GM08714 (cell line): ENCODE measurements around the gene TCEAL1.
"Not testable (repeated sequence)": the region's sequence is repeated elsewhere in the genome, so short reads cannot be mapped to it uniquely, and the experiment has no call there.

Experiments used
- H3K4me3 ChIP-seq: fragments of 200-500 bp; sonication (Bioruptor generic); 2 replicates; pipeline ENCODE4 v1.5.1; 2014; ENCODE audit warnings: mild to moderate bottlenecking, low read length, inconsistent platforms
- ZNF274 ChIP-seq: IDR thresholded peaks from 2 replicates; pipeline ENCODE4 v1.6.1; 2012; ENCODE audit warnings: mild to moderate bottlenecking, low read depth, low read length

TCEAL1 gene

DNA sequence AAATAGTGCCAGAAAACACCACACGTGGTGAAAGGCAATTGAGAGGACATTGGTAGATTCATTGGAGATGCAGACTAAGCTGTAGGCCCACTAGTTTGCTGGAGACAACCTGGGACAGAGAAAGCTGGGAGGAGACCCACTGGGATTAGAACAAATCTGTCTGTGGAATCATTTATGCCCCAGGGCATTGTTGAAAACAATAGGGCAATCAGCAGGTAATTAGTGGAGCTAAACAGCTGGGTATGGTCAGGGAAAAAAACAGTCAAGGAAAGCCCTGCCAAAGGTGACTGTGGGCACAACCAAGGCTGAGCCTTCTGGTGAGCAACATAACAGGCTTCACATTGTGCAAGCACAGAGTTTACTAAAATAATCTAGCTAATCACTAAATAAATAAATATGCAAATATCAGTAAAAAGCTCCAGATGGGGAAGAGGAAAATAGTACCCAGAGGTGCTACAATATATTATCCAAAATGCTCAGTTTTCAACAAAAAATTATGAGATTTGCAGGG, 12.0 kb upstream of the TCEAL1 start:
- H3K4me3 ChIP-seq = no peak overlapping the region
- TF ChIP-seq ZNF274 = no peak

DNA sequence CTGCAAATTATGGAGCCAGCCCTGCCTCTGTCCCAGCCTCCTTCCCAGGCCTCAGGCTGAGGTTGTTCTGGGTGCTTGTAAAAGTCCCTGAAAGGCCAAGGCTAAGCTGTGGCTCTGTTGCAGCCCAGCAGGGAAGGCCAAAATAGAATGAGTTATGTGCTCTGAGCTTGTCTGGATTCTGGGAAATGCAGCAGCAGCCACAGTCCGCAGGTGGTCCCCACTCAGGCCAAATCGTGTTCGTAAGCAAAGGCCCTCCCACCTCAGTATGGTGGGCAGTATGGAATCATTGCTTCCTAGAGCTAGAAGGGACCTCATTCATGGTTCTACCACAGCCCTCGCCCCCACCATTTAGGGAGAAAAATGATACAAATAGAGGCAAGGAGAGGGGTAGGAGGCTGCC, 4.7 kb upstream of the TCEAL1 start:
- no peak for TF ChIP-seq ZNF274
- no peak overlapping the region for H3K4me3 ChIP-seq

GRCh38 chrX:103626855-103627254, 1.9 kb upstream of the TCEAL1 start:
- no peak overlapping the region for H3K4me3 ChIP-seq
- no peak for TF ChIP-seq ZNF274

GRCh38 chrX:103629318-103630170, 769 bp downstream of the TCEAL1 start:
- no peak for TF ChIP-seq ZNF274

DNA sequence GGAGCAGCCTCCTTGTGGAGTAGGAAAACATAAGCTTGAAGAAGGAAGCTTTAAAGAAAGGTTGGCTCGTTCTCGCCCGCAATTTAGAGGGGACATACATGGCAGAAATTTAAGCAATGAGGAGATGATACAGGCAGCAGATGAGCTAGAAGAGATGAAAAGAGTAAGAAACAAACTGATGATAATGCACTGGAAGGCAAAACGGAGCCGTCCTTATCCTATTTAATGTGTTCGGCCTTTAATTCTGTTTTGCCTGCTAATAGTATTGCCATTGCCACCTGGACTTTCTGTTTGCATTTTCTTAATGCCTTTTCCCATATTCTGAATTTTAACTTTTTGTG, 1.4 kb downstream of the TCEAL1 start:
- H3K4me3 ChIP-seq = peak overlapping the region; percentile 79; the same call in 1 of the 2 replicates
- TF ChIP-seq ZNF274 = no peak

More at GRCh38 chrX:103629318-103630170, 769 bp downstream of the TCEAL1 start:
- H3K4me3 ChIP-seq = peak overlapping the region; percentile 79

DNA sequence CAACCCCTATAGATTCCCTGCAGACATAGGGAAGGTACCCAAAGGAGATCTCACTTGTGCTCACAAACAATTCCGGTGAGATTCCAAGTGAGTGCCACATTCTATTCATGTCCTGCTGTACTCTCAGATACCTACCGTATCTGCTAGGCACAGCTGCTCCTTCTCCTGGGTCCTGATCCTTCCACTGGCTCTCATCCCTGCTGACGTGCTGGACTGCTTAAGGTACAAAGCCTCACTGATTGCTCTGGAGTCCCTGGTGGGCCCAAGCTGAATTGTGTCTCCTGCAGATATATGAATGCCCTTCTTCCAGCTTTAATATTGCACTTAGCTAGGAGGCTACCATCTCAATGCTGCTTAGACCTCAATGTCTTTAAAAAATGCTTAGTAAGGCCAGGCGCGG, 2.4 kb downstream of the TCEAL1 start:
- no peak overlapping the region for H3K4me3 ChIP-seq
- TF ChIP-seq ZNF274 = no peak

DNA sequence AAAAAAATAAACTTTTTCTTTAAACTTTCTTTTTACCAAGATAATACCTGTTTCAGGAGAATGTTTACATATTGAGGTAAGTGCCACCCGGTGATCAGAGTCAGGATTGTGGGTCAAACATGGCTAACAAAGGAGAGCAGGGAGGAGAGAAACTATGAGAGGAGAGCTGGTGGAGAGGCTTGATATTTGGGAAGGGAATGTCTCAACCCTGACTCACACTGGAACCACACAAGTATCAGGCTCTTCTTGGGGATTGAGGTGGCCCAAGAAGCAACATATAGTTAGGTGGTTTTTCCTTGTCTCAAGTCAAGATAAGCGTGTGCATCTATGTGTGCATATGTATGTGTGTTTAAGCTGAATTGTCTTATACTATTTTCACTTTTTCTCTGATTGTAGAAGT, 6.7 kb downstream of the TCEAL1 start:
- no peak overlapping the region for H3K4me3 ChIP-seq
- no peak for TF ChIP-seq ZNF274

- no peak overlapping the region for H3K4me3 ChIP-seq
- TF ChIP-seq ZNF274 = no peak
Measured at GRCh38 chrX:103637604-103638338, 9.0 kb downstream of the TCEAL1 start.

- not testable (repeated sequence) for H3K4me3 ChIP-seq
Measured at GRCh38 chrX:103638479-103639346, 9.9 kb downstream of the TCEAL1 start.

GRCh38 chrX:103640401-103641155, 11.8 kb downstream of the TCEAL1 start:
- no peak for TF ChIP-seq ZNF274
- H3K4me3 ChIP-seq = no peak overlapping the region

DNA sequence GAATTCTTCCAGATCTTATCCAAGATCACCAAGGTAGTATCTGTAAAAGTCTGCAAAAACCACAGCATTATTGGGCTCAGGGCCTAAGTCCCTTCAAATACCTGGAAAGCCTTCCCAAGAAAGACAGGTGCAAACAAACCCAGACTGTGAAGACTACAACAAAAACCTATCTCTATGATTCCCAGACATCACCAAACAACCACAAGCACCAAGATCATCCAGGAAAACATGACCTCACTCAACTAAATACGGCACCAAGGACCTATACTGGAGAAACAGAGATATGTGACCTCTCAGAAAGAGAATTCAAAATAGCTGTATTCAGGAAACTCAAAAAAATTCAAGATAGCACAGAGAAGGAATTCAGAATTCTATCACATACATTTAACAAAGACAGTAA, 15.3 kb downstream of the TCEAL1 start:
- no peak for TF ChIP-seq ZNF274
- H3K4me3 ChIP-seq = no peak overlapping the region

DNA sequence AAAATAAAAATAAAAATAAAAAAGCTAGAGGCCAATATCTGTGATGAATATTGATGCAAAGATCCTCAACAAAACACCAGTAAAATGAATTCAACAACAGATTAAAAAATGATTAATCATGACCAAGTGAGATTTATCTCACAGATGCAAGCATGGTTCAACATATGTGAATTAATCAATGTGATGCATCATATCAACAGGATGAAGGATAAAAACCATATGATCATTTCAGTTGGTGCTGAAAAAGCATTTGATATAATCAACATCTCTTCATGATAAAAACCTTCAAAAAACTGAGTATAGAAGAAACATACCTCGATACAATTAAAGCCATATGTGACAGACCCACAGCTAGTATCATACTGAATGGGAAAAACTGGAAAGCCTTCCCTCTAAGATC, 18.9 kb downstream of the TCEAL1 start:
- no peak overlapping the region for H3K4me3 ChIP-seq
- no peak for TF ChIP-seq ZNF274

DNA sequence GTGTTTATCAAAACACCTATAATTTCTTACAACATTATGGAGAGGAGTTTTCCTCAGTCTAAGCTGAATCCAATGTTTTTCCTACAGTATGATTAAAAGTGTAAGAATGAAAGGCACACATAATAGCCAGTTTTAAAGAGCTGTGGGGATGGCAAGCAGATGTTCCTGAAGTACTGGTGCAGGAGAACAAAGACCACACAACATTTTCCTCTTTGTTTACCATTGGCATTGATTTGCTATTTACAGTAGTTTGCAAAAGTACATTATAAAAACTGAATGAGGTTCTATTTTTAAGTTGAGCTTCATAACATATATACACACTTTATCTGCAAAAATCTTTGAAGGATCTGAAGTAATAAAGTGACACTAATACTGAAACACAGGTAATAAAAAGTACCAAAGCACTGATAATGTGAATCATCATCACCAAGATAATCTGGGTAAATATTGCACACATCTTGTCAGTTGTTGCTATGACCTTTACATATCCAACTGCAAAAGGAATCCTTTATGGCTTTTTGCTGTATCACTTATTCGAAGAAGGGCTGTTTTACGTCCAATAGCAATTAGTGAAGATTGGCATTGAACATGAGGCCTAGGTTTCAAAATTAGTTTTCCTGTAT, 22.5 kb downstream of the TCEAL1 start:
- H3K4me3 ChIP-seq = no peak overlapping the region
- no peak for TF ChIP-seq ZNF274

DNA sequence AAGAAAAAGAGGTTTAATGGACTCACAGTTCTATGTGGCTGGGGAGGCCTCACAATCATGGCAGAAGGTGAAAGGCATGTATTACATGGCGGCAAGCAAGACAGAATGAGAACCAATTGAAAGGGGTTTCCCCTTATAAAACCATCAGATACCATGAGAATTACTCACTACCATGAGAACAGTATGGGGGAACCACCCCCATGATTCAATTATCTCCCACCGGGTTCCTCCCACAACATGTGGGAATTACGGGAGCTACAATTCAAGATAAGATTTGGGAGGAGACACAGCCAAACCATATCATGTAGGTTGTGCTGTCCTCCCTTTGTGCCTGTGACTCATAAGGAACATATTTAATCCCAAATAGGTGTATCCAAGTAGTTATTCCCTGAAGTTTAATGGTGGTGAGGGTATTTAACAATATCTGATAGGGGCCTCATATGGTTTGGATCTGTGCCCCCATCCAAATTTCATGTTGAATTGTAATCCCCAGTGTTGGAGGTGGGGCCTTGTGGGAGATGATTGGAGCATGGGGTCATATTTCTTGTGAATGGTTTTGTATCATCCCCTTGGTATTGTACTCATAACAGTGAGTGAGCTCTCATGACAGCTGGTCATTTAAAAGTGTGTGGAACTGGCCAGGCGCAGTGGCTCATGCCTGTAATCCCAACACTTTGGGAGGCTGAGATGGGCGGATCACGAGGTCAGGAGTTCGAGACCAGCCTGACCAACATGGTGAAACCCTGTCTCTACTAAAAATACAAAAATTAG, 26.6 kb downstream of the TCEAL1 start:
- not testable (repeated sequence) for H3K4me3 ChIP-seq
